SK-MEL-5 (cell line): ENCODE results near the gene SPATA31D1. TPM values are rescaled to one million over a fixed set of nuclear protein-coding genes. Genes with fewer than 3 reads are reported as not detected.
A peak's percentile ranks its signal among the peaks of the same experiment; 100 is the strongest.

Source experiments
- DNase-seq: peaks from one replicate; pipeline ENCODE4 v3.0.0-alpha.2; 2016; ENCODE audit warnings: low read depth, low spot score
- in situ Hi-C: cut with HindIII; loops from 2 replicates; pipeline ENCODE4 v1.10.0; 2016; ENCODE audit warnings: low sequenced_read_pairs, high pct_unique_total_duplicates, low pct_unique_long_range_greater_than_20kb
- total RNA-seq: library from RNA; depleted of rRNA; stranded (reverse); fragments of >200 nt; shearing (Covaris generic); gene quantifications from 2 replicates; pipeline ENCODE4 v1.2.3, GENCODE V29; 2014; rRNA removed

The SPATA31D1 gene
- total RNA-seq, 1 experiment from 2014 or later, result not detected

DNA sequence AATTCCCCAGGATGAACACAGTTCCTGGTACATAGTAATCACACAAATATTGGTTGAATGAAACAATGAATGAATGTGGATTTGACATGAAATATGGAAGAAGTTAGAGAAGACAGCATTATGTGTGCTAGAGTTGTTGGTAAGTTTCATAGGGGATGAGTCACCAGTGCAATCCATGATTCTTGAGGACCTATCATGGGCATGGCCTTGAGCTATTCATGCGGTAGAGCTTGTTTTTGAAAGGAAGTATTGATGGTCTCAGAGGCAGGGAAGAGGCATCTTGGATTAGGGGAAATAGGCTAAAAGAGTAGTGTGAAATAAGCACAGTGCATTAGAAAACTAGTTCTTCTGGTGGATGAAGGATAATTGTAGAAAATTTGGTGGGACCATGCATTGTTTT is 22.1 kb downstream of the SPATA31D1 start:
- in situ Hi-C loops, result no loop called here
- DNase-seq, result peak; percentile 31

DNA sequence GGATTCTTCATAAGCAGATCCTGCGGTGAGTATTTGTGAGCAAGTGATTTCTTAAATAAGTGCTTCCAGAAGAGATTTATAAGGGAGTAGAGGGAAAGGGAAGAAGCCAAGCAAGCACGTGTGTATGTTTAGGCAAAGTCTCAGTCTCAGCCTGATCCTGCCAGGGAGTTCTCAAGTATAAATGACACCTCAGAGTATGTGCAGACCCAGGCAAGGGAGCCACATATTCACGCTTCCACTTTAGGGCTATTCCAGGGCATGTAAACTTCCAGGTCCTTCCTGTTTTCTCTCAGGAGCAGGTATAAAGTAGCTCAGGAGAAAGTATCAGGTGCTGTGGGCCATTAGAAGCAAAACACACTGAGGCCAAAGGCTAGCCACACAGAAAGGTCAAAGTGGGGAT is 22.6 kb downstream of the SPATA31D1 start:
- in situ Hi-C loops, result no loop called here
- no peak for DNase-seq

DNA sequence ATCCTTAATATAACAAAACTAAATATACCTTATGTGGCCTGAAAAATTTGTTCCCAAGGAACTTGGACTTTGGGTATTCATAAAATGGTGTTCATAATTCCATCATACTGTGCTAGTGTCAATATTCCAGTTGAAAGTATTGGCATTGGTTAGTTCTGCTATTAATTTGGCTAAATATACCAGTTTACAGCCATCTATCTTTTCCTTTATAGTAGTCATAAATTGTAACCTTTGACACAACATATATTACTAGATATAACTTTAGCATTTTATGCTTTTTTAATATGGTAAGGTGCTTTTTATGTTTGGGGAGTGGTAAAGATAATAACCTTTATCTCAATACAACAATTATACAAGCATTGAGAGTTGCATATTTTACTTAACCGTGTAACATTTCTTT is 23.7 kb downstream of the SPATA31D1 start:
- DNase-seq, result no peak
- in situ Hi-C loops, result no loop called here

DNA sequence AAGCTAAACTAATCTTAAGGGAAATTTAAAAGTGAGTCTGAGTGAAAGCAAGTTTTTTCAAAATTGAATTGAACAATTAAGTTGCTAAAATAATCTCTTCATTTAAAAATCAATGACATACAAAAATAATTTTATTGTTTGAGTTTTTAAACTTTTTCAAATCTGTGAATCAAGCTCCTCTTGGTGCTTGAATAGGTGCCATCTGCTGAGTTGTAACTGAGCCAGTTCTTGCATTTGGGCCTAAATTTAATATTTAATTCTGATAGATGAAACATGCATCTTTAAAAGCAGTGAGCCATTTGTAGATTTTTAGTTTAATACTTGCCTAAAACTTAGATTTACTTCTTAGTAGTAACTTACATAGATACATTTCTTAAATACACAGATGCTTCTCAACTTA is 31.8 kb downstream of the SPATA31D1 start:
- in situ Hi-C loops, result no loop called here
- DNase-seq, result no peak

DNA sequence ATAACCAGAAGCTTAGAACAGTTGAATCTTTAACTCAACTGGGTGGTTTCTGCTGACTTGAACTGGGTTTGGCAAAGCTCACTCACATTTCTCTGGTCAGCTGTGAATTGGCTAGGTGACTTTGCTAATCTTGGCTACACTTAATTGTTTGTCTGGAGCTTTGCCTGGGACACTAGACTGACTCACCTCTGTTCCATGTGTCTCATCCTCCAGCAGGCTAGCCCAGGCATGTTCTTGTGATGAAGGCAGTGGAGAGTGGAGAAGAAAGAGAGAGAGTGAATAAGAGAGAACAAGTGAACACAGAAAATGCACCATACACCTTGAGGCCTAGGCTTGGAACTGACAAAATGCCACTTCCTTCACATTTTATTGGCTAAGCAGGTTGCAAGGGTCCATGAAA is 32.6 kb downstream of the SPATA31D1 start:
- in situ Hi-C loops, result no loop called here
- DNase-seq, result no peak

DNA sequence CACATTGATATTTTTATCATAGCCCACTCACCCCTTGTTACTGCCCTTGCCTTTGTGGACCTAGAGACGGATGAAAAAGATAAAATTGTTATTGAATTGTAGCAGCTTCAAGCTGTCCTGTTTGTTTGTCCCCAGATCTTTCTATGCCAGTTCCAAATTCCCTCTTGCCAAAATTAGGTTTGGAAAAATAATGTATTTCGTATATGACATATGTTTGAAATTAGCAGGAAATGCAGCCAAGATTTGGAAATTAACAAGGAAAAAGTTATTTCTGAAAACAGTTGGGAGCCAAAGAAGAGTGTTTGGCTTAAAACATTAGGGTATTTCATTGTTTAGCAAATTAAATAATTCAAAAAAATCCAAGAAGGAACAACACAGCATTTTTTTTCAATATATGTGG is 33.5 kb downstream of the SPATA31D1 start:
- in situ Hi-C loops, result no loop called here
- no peak for DNase-seq

DNA sequence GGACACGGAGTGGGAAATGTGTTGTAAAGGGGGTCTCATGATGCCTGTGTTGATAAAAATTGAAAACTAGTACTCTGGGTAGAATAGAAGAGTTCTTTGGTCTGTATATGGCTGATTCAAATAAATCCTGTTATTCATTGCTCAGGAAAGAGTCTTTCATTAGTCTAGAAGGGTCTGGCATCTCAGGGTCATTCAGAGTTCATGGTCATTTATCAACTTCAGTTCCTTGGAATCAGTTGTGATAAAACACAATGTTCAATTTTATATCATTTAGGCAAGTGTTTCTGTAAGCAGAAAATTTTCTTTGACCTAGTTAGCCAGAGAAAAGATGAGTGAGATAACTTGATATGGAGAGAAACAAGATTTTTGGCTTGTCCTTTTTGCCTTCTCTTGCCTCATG is 36.3 kb downstream of the SPATA31D1 start:
- no peak for DNase-seq
- in situ Hi-C loops, result no loop called here

DNA sequence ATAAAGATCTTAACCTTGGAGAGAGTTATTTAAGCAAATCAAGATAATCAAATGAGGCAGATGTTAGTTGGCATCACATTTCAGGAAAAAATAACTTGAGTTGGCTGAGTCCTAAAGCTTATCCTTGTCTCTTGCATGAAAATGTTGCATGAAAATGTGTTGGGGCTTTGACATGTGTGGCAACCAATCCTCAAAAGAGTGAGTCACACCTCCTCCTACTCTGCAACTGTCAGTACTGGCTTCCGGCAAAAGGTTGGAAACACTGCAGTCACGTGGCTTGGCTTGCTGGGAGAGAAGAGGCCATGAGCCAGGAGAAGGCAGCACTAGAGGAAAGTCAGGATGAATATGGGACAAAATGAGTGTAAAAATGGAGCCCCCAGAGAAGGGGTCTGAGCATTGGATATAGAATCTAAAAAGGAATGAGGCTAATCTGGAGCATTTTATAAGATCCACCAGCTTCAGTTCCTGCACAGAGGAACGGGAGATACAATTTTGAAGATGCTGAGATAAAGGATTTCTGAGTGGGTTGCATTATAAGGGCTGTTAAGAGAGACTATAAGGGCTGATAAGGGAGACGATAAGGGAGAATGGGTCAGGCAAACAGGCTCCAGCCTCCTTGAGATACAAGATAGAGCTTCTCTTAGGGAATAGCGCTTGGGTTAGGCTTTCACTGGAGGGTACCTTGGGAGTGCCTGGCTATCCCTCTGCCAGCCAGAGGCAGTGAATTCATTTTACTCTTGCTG is 43.1 kb downstream of the SPATA31D1 start:
- peak; percentile 28 for DNase-seq

DNA sequence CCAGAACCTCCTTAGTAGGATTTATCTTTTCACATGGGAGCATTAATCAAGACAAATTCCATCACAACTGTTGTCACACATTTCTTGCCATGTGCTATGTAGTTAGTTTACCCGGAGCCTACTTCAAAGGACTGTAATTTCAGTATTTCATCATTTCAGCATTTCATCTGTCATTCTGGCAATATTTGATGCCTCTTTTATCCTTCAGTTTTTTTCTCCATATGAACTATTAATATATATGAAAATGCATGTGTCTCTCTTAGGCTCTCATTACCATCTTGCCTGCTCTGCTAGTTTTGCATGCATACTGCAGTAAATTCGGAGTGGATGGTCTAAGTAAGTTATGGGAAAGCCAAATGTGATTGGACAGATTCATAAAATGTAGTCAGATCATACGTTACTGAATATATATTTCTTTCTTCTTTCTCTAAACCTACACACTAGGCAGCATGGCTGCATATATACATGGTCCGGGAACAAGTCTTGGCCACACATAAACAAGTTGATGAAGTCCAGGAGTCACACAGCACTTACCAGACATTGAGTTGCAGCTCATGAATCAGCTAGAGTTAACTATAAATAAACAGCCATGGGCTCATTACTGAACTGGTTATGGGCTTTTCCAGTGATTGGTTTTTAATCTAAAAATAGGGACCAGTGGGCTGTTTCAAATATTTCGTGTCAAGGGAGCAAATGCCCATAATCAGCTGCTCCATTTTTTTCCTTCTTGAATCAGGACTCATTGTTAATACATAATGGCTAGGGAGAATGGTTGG is 46.6 kb downstream of the SPATA31D1 start:
- in situ Hi-C loops, result no loop called here
- no peak for DNase-seq

More for the DNA sequence above, 43.1 kb downstream of the SPATA31D1 start:
- in situ Hi-C loops, result no loop called here

DNA sequence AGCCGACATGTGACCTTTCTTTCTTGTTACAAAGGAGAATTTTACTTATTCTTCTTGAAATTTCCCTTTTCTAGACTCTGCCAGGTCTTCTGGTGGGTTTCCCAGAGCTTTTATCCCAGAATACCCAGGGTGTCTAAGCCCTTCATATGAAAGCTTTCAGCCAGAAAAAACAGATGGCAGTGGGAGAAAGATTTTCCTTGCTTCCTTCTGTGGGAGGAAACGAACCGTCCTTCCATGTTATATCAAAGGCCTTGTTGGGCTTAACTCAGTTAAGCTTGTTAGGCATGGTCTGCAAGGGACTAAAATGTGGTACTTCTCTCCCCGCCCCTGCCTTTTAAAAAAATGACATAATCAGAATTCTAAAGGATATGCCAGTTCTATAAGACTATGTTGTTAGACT is 47.5 kb downstream of the SPATA31D1 start:
- DNase-seq, result no peak
- in situ Hi-C loops, result no loop called here

DNA sequence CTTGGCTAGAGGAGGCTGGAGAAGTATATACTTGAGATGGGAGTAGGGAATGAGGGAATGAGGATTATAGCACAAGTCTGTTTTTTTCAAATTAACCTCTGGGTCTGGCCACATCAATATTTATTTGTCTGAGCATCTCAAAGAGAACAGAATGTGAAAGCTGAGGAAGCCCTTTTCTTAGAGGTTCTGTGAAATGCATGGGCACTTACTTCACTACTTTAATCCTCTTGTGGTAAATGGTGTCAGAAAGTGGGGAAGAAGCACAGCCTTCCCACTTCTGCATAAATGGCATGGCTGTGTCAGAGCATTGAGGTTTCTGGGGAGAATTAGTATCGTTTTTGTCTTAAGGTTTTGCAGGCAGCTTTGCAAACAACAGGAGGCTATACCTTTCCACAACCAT is 48.6 kb downstream of the SPATA31D1 start:
- in situ Hi-C loops, result no loop called here
- no peak for DNase-seq

DNA sequence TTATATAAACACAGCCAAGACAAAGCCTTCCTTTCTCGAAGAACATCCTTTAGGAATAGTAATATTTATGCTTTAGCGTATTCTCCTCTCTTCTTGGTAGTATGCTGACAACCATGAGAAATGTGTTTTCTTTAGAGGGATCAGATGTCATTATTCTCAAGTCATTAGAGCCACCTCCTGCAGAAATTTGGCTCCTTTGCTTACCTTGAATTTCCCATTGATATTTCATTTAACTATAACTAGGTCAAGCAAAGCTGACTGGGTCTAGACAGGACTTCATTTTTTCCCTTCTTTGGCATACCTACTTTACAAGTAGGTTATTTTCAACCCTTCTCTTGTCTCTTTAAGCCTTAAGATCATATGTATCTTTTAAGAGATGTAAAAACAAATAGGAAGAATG is 50.3 kb downstream of the SPATA31D1 start:
- DNase-seq, result no peak
- in situ Hi-C loops, result no loop called here

Other genes starting within 250 kb of the SPATA31D1 start
- not detected in 2 replicates for gene SPATA31D4, start 60.3 kb upstream of the SPATA31D1 start, total RNA-seq
- gene SPATA31D3, start 45.3 kb upstream of the SPATA31D1 start, total RNA-seq, result not detected in 2 replicates